Cerebellar cortex (tissue), 1 donor: ENCODE measurements around the gene XRCC6.
"Not testable (repeated sequence)": the region's sequence is repeated elsewhere in the genome, so short reads cannot be mapped to it uniquely, and the experiment has no call there.

ENCODE experiments used
- DNase-seq: peaks from one replicate; pipeline ENCODE4 v3.0.0-alpha.2; 2015; ENCODE audit warnings: low spot score

Gene XRCC6

GRCh38 chr22:41650821-41651220, 29.7 kb downstream of the XRCC6 start:
- no peak for DNase-seq

- no peak for DNase-seq
These were observed 33.2 kb downstream of the XRCC6 start for GRCh38 chr22:41654322-41654721.

- DNase-seq, result no peak
These were observed 35.5 kb downstream of the XRCC6 start for GRCh38 chr22:41656556-41656955.

- no peak for DNase-seq
These were observed 36.6 kb downstream of the XRCC6 start for GRCh38 chr22:41657709-41658108.

DNA sequence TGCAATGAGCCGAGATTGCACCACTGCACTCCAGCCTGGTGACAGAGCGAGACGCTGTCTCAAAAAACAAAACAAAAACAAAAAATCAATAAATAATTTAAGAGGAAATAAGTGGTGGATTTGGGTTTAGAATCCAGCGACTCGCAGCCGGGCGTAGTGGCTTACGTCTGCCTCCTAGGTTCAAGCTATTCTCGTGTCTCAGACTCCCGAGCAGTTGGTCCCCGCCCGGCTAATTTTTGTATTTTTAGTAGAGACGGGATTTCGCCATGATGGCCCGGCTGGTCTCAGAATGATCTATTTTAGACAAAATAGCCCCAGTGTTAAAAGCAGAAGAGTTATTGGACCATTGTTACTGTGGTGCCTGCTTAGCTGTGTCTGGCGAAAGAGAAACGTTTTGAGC, 37.8 kb downstream of the XRCC6 start:
- no peak for DNase-seq

DNA sequence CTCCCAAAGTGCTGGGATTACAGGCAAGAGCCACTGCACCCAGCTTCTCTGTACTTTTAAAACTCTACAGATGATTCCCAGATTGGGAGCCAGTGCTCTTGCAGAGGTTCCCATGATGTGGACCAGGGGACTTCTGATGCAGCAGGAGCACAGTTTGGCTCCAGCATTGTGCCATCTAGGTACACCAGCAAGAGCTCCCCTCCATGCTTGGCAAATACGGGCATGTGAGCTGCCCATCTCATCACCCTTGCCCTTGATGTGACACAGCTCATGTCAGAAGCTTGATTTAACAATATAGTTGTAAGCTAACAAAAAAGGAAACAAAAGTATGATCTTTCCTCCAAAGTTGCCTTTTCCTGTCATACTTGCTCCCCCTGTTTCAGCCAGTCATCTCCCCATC, 38.8 kb downstream of the XRCC6 start:
- no peak for DNase-seq

GRCh38 chr22:41660416-41660815, 39.3 kb downstream of the XRCC6 start:
- DNase-seq, result no peak

- no peak for DNase-seq
These were observed 40.0 kb downstream of the XRCC6 start for GRCh38 chr22:41661088-41661487.

GRCh38 chr22:41661713-41662112, 40.6 kb downstream of the XRCC6 start:
- no peak for DNase-seq

DNA sequence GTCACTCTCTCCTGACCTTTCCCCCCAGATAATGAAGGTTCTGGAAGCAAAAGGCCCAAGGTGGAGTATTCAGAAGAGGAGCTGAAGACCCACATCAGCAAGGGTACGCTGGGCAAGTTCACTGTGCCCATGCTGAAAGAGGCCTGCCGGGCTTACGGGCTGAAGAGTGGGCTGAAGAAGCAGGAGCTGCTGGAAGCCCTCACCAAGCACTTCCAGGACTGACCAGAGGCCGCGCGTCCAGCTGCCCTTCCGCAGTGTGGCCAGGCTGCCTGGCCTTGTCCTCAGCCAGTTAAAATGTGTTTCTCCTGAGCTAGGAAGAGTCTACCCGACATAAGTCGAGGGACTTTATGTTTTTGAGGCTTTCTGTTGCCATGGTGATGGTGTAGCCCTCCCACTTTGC, 42.5 kb downstream of the XRCC6 start:
- DNase-seq, result not testable (repeated sequence)

GRCh38 chr22:41664490-41664889, 43.4 kb downstream of the XRCC6 start:
- DNase-seq, result peak; percentile 38

DNA sequence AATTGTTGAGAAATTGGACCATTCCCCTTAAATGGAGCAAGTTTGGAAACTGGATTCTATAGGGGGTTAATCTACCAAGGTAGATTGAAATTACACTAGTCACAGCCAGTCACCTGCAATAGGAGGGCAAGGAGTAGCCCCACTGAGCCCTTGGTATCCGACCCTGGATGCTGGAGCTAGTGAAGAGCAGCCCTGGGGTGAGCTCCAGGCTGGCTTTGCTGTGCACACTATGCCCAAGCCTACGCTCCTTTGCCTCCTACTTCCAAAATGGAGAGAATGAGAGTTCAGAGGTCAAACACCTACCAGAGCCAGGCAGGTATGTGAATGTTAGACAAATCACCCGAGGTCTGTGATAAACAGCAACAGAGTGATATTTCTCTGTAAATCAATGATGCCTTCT, 43.9 kb downstream of the XRCC6 start:
- DNase-seq, result no peak

GRCh38 chr22:41668971-41669911, 48.1 kb downstream of the XRCC6 start:
- DNase-seq, result no peak

GRCh38 chr22:41672096-41672495, 51.0 kb downstream of the XRCC6 start:
- DNase-seq, result not testable (repeated sequence)

DNA sequence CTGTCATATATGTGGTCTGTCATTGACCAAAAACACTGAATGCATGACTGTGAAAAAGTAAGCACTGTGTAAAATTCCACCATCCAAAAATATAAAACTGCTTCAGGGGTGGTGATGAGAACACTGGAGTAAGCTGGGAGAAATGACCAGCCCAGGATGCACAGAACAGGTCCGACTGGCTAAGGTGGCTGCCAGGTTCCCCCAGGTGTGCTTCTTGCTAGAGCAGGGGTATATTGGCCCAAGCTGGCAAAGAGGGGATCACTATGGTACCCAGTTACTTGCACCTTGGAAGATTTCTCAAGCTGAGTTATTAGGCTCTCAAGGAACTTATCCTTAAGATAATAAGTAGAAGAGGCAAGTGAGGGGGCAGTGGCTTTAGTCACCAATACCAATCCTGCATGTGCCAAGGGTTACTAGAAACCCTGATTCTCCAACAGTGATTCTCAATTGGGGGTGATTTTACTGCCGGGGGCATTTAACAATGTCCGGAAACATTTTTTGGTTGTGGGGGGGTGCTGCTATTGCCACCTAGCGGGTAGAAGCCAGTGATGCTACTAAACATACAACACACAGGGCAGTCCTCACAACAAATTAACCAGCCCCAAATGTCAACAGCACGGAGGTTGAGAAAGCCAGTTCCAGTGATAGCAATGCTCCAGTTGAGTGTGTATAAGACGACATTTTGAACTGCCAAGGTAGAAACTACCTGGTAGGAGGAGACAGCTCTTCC, 51.9 kb downstream of the XRCC6 start:
- peak; percentile 29 for DNase-seq

DNA sequence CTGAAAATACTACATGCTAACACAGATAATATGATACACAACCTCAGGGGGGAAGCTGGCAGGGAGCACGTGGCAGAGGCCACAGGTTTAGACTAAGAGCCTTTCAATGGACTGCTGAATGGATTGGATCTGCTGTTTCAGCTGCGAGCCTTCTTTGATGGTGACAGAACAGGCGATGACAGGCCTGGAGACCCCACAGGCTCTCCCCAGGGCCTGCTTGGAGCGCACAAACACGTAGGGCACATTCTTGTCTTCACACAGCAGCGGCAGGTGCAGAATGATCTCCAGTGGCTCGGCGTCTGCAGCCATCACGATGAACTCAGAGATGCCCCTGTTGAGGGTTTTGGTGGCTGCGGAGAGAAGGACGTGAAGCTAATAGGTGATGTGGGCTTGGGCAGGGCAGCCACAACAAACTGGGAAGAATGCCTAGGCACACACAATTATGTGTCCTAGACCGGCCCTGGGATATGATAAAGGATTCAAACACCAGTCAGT, 53.8 kb downstream of the XRCC6 start:
- DNase-seq, result no peak

GRCh38 chr22:41676134-41676533, 55.0 kb downstream of the XRCC6 start:
- DNase-seq, result no peak

- no peak for DNase-seq
These were observed 60.5 kb downstream of the XRCC6 start for GRCh38 chr22:41681616-41682015.

GRCh38 chr22:41682033-41682807, 61.1 kb downstream of the XRCC6 start:
- peak; percentile 83 for DNase-seq

GRCh38 chr22:41683052-41683451, 62.0 kb downstream of the XRCC6 start:
- no peak for DNase-seq

- DNase-seq, result no peak
These were observed 62.5 kb downstream of the XRCC6 start for GRCh38 chr22:41683616-41684015.

DNA sequence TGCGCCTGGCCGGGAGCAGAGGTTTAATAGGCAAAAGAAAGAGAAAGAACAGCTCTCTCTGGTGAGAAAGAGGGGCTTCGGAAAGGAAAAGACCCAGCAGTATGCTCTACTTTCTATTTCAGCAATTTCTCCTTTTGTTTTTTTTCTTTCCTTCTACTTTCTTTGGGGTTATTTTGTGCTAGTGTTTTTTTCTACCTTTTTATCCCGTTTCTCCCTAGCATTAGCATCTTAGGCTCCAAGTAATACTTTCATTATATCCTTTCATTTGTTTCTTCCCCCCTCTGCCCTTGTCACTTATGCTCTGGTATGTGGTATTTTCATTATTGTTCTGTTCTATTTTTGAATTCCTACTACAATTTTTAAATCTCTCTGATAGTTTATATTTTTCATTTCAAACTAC, 63.1 kb downstream of the XRCC6 start:
- no peak for DNase-seq
